ENCODE measurements around the gene COL13A1.
A peak's percentile ranks its signal among the peaks of the same experiment; 100 is the strongest.

COL13A1 gene

DNA sequence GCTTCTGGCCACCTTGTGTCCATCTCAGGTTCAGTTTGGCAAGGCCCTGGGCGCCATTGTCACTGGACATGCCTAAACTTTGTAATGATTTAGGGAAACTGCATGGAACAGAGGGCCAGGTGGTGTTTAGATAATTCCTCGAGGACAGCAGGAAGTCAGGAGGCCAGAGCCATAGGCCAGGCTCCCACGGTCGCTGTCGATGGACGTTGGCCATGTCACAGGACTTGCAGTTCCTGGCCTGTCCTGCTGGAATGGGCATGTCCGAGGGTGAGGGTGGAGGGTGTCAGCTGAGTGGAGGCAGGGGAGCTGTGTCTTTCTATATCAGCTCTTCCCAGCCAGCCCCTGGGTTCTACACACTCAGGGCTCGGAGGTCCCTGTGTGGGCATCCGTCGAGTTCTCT, 143.1 kb downstream of the COL13A1 start:
- no peak for DNase-seq (ENCODE audit: low read depth)

DNA sequence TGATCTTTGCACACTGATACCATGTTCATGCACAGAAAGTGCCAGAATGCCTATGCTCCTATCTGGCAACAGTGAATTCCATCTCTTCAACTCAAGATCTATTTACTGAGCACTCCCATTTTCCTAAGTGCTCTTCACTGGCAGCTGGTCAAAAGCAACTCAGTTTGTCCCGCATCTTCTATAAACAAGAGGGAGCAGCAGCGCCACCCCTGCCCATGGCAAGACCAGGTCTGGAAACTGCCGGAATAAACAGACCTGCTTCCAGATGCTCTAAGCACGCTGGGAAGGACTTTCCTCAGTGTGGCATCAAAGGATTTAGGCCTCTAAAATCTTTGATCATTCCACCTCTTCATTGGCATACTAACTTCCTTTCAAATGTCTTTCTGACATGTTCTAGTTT, 146.6 kb downstream of the COL13A1 start:
- DNase-seq (ENCODE audit: low read depth) = no peak

DNA sequence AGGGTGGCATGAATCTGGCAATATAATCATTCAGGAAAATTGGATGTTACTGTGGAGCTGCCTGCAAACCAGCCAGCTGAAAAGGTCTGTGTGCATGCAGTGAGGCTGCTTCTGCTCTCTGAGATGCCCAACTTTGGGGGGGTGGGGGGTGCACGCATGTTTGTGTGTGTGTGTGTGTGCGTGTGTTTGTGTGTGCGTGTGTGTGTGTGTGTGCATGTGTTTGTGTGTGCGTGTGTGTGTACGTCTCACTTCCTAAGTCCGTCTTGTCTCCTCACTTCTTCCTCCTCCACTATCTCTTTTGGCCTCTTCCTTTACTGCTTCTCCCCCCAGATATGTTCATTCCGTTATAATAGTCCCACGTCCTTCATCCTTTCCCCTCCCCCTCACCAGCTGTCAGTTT, 148.1 kb downstream of the COL13A1 start:
- no peak for DNase-seq (ENCODE audit: low read depth)

GRCh38 chr10:69951658-69952057, 150.0 kb downstream of the COL13A1 start:
- no peak for DNase-seq (ENCODE audit: low read depth)

- no peak for DNase-seq (ENCODE audit: low read depth)
These were observed 150.5 kb downstream of the COL13A1 start for GRCh38 chr10:69952069-69952800.

DNA sequence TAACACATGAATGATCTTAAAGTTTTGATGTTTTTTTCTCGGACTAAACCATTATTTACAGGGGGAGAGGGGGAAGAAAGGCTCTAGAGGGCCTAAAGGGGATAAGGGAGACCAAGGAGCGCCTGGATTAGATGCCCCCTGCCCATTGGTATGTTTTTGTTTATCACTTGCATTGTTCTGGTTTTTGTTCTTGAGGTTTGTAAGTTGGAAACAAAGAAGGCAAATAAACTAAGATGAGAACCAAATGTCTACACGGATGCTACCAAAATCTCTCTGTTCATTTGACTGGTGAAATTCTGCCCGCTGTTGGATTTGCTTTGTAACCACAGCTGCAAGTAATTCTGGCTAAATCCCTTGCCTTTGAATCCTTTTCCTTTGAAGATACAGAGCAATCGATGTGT, 151.1 kb downstream of the COL13A1 start:
- DNase-seq (ENCODE audit: low read depth) = no peak

DNA sequence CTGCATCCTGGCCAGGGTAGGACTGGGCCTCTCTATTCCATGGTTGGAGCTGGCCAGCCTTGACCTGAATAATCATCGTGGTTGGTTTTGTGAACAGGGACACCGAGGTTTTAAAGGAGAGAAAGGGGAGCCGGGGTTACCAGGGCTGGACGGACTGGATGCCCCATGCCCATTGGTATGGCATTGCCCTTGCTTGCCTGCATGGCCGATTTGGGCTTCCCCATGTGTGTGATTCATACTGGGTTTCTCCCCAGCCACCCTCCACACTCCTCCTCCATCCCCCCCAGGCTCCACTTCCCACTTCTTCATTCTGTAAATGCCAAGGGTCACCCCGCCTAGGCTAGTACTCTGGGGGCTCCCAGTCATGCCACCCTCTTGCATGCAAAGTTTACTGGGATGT, 152.1 kb downstream of the COL13A1 start:
- DNase-seq (ENCODE audit: low read depth) = no peak

- no peak for DNase-seq (ENCODE audit: low read depth)
These were observed 153.6 kb downstream of the COL13A1 start for GRCh38 chr10:69955211-69955805.

DNA sequence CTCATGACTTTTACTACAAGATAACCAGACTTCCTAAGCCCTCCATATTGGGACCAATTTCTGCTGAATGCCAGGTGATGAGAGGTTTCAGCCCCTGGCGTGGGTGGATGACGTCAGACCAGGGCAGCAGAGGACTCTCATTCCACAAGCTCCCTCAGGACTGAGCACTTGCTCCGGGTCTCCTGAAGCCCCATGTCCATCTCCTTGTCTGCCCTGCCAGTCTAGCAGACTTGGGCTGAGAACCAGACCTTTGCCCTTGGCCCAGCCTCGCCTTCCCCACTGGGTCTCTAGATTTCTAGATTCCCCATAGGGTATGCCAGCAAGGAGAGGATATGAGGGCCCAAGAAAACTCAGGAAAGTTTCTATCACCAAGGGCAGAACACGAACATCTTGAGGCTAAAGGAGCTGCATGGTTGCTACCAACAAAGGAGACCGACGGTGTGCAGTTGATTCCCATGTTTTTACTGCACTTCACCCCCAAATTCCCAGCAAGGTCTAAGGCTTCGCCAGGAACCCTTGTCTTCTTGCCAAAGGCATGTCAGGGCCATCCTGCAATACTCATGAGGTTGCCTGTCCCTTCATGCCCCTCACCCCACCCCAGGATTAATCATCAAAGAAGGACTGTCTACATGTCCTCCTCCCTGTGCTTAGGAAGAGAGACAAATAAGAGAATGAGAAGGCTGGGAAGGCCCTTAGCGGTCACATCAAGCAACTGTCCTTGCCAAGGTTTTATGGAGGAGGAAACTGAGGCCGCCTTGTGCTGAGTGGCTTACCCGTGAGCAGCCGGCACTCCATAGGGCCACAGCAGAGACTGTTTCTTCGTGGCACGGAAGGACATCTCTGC, 154.4 kb downstream of the COL13A1 start:
- no peak for DNase-seq (ENCODE audit: low read depth)

DNA sequence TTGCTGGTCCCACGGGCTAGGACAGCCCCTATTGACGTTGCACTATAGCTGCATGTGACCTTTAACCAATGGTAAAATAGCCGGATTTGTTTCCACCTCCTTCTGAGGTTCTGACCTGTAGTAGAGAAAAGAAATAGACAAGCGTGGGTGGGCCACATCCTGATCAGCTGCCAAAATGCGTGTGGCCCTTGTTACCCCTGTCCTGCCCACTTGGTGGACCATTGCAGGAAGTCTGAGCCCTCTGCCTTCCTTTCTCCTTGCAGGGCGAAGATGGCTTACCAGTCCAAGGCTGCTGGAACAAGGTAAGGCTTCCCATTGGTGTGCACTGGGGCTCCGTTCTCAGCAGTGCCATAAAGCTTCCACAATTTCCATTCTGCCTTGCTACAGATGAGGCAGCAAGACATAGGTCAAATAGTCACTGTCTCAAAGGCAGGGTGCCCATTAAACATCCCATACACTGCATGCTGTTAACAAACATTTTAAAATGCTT, 155.1 kb downstream of the COL13A1 start:
- no peak for DNase-seq (ENCODE audit: low read depth)

GRCh38 chr10:69957241-69957885, 155.7 kb downstream of the COL13A1 start:
- no peak for DNase-seq (ENCODE audit: low read depth)

DNA sequence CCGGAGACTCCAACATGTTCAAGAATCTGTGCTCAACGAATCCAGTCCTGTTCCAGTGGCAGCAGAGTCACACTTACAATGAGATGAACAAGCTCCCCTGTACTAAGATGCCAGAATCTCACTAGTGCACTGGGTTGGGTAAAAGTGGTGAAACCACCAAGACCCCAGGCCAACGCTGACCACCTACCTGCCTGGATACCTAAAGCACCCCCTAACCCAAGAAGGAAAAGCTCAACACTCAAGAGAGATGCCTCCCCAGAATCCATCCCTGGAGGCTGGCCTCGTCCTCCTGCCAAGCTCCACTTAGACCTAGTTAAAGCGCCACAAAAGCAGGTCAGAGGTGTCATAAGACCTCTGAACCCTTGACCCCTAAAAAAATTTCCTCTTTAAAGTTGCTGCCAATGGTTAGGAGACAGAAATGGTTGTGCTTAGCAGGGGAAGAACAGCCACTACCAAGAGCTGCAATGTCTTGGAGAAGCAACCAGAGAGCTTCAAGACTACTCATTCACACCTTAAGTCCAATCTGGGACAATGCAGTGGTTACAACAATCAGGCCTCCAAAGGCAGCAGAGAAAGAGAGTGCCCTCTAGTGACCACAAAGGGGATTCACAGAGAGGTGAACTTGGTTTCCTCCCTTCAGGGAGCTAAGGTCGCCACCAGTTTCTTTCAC, 156.3 kb downstream of the COL13A1 start:
- DNase-seq (ENCODE audit: low read depth) = peak; percentile 7

- DNase-seq (ENCODE audit: low read depth) = no peak
These were observed 156.8 kb downstream of the COL13A1 start for GRCh38 chr10:69958556-69958902.

DNA sequence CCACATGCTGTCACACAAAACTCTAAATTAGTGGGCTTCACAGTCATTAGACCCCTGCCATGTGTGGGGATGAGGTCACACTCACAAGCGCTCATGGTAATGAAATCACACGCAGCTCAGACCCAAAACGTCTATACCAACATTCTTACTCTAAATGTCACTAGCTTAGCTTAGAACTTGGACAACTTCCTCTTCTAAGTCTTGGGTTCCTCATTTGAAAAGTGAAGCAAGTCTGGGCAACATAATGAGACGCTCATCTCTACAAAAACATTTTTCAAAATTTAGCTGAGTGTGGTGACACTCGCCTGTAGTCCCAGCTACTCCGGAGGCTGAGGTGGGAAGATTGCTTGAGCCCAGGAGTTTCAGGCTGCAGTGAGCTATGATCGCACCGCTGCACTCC, 158.2 kb downstream of the COL13A1 start:
- DNase-seq (ENCODE audit: low read depth) = no peak

DNA sequence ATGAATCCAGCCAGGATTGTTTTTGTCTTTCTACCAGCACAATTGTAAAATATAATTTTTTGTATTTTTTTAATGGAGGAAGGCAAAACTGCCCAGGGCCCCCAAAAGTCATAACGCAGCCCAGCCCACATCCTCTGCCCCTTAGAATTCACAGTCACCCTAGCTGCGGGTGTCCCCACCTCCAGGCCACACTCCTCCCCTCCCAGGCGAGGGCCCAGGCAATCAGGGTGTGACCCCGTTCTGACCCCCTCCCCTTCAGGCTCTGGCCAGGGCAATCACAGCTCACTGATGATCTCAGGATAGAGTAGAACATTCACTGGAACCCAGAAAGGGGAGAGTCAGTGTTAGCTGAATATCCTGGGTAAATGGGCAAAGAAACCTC, 158.9 kb downstream of the COL13A1 start:
- no peak for DNase-seq (ENCODE audit: low read depth)

DNA sequence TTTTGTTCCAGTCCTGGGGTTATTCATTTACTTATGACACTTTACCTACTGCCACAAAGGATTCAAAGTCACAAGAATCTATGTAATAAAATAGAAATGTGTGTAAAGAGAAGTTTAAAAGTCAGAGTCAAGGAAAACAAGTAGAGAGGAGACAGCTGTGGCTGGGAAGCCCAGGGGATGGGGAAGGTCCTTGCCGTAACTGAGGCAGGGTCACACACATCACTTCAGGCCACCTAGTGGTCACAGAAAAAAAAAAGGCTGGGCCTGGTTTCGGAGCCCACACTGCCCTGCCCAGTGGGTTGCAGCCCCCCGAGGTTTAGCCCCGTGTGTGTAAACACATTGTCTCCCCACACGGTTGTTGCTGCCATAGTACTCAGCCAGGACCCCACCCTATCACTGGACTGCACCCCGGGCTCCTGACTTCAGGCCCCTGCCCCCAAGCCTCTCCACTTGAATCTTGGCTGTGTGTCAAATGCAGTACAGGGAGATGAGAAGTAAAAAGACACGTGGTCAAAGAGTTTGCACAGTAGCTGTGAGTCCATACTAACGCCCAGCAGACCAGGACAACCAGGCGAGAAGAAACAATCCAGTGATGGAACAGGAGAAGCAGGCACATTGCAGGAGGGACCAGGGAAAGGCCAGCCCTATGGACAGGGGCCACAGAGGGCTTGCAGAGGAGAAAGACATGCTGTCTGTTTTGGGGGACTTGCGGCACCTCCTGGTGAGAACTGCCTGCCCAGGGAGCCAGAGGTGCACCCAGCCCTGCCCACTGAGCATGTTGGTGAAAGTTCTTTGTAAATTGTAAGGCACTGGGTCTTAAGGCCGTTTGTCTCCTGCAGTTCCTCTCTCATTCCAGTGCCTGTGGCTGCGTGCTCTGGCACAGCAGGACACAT, 159.5 kb downstream of the COL13A1 start:
- no peak for DNase-seq (ENCODE audit: low read depth)

DNA sequence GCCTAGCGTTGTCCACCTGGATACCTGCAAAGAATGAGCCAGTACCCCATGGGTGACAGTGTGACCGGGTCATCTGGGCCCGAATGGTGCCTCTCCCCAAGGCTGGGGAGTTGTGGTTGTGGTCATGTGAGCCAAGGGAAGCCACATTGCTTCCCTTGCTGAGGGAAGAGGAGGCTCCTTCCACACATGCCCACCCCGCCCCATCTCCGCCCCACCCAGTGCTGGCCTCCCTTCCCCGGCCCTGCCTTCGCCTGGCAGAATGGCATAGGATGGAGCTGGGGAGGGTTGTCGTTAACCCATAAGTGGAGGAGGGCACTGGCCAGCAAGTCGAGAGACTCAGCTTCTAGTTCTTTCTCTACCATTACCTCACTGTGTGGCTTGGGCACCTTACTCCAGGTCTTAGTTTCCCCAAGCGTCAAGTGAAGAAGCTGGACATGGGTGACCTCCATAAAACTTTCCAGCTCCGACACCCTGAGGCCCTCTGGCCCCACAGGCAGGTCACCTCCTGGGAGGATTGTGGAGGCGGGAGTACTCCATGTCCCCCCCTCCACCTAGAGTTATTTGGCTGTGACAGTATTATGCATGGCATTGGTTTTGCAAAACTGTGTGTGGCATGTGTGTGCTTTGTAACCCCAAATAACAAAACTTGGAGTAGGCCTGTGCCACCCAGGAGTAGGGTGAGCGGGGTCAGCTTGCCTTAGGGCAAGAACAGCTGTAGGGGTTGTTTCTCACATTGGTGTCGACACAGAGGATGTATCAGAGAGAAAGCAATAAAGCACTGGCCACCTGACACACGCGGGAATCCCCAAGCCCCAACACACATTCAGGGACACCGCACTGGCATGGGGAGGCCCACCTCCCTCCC, 160.4 kb downstream of the COL13A1 start:
- no peak for DNase-seq (ENCODE audit: low read depth)

DNA sequence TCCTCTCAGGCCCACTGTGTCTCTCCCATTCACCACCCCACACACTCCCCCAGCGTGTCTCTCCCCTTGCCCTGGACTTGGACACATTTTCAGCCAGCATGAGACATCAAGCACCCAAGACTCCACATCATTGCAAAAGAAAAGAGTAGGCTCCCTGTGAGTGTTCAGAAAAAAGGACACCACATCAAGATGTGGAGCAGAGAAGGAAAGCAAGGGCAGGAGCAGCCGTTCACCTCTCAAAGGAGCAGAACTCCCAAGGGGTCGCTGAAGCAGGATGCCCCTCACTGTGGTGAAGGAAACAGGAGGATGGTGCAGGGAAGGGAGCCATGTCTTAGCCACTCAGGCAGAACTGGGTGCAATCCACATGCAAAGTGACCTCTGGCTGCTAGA, 161.0 kb downstream of the COL13A1 start:
- DNase-seq (ENCODE audit: low read depth) = no peak

DNA sequence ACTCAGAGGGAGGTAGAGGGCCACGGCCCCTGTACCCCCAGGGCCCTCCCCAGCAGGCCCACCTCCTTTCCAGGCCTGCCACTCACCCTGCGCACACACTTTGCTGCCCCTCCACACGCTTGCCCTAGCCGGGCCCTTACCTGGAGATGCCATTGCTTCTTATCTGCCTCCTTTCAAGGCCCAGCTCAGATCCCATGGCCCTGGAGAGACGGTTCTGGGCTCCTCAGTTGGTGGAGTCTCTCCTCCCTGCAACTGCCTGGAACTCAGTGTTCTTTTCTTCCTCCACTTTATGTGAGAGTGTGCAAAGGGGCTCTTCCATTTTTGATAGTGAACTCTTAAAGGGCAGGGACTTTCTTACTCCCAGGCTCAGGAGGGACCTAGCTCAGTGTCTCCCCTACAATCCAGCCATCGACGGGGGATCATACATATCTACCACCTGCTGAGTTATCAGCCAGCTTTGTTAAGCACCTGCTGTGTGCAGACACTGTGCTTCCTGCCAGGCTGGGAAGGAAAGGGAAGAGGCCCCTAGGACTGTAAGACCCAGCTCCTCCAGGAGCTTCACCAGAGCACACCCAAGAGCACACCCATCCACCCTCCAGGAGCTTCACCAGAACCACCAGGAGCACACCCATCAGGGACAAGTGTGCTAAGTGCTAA, 161.6 kb downstream of the COL13A1 start:
- no peak for DNase-seq (ENCODE audit: low read depth)

Data from activated gamma-delta T cell treated with anti-CD3 and anti-CD28 coated beads, Interleukin-2, amount 50 U/mL, for 16 hours (primary cell).